ENCODE results near the gene MRPL30.
"Not testable (repeated sequence)": the region's sequence is repeated elsewhere in the genome, so short reads cannot be mapped to it uniquely, and the experiment has no call there.

The MRPL30 gene

GRCh38 chr2:99184811-99185210 is 3.8 kb downstream of the MRPL30 start:
- no peak for DNase-seq (ENCODE audit: low read depth)

- no peak for DNase-seq (ENCODE audit: low read depth)
Observed at GRCh38 chr2:99187011-99187410, 6.0 kb downstream of the MRPL30 start.

GRCh38 chr2:99188357-99188756 is 7.4 kb downstream of the MRPL30 start:
- DNase-seq (ENCODE audit: low read depth), result no peak

GRCh38 chr2:99190548-99190947 is 9.6 kb downstream of the MRPL30 start:
- no peak for DNase-seq (ENCODE audit: low read depth)

- not testable (repeated sequence) for DNase-seq (ENCODE audit: low read depth)
Observed at GRCh38 chr2:99192364-99192763, 11.4 kb downstream of the MRPL30 start.

- no peak for DNase-seq (ENCODE audit: low read depth)
Observed at GRCh38 chr2:99198103-99198841, 17.3 kb downstream of the MRPL30 start.

- DNase-seq (ENCODE audit: low read depth), result no peak
Observed at GRCh38 chr2:99200076-99200800, 19.3 kb downstream of the MRPL30 start.

GRCh38 chr2:99201959-99202678 is 21.1 kb downstream of the MRPL30 start:
- DNase-seq (ENCODE audit: low read depth), result no peak

- no peak for DNase-seq (ENCODE audit: low read depth)
Observed at GRCh38 chr2:99205491-99205890, 24.5 kb downstream of the MRPL30 start.

- DNase-seq (ENCODE audit: low read depth), result no peak
Observed at GRCh38 chr2:99216096-99216495, 35.1 kb downstream of the MRPL30 start.

GRCh38 chr2:99217929-99218501 is 37.0 kb downstream of the MRPL30 start:
- no peak for DNase-seq (ENCODE audit: low read depth)

- not testable (repeated sequence) for DNase-seq (ENCODE audit: low read depth)
Observed at GRCh38 chr2:99233177-99233576, 52.2 kb downstream of the MRPL30 start.

- DNase-seq (ENCODE audit: low read depth), result no peak
Observed at GRCh38 chr2:99238599-99238998, 57.6 kb downstream of the MRPL30 start.

GRCh38 chr2:99240431-99240830 is 59.4 kb downstream of the MRPL30 start:
- DNase-seq (ENCODE audit: low read depth), result no peak

GRCh38 chr2:99242151-99242550 is 61.2 kb downstream of the MRPL30 start:
- DNase-seq (ENCODE audit: low read depth), result no peak
